ENCODE data around the gene DUSP15.

DUSP15 gene

DNA sequence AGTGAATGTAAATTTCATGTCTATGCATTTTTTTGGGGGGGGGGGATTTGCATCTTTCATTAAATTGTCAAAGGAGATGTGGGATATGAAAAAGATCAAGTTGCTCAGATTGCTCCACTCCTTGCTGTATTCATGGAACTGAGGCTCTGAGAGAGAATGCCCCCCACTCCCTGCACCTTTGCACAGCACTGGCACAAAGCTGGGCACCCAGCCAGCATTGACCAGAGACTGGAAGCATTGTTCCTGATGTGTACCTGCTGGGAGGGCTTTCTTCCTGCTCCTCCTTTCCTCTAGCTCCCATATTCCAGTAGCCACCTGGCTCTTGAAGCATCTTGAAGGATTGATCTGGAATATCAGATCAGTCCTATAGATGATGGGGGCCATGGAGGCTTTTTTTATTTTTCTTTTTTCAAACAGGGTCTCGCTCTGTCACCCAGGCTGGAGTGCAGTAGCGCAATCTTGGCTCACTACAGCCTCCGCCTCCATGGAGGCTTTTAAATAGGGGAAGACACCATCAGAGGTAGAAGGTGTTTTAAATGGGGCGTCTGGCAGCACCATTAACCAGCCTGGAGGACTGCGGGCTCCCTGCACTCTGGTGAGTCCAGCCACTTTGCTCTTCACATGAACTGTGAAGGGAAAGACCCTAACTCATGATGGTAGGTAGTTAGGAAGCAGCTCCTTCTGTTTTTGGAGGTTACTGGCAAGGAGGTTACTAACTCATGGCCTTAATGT is 10.9 kb downstream of the DUSP15 start:
- no peak for DNase-seq

DNA sequence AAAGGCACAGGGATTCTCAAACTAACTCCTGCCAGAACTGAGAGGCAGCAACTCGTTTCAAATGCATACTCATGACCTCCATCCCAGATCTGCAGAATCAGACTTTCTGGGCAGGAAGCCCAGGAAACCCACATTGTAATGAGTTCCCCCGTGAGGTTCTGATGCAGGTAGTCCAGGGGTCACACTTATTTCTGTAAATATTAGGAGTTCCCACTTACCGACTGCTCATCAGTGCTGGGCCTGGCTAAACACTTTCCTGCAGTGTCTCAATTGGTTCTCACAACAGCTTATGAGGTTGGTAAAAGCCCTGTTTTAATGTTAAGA is 11.6 kb downstream of the DUSP15 start:
- no peak for DNase-seq

DNA sequence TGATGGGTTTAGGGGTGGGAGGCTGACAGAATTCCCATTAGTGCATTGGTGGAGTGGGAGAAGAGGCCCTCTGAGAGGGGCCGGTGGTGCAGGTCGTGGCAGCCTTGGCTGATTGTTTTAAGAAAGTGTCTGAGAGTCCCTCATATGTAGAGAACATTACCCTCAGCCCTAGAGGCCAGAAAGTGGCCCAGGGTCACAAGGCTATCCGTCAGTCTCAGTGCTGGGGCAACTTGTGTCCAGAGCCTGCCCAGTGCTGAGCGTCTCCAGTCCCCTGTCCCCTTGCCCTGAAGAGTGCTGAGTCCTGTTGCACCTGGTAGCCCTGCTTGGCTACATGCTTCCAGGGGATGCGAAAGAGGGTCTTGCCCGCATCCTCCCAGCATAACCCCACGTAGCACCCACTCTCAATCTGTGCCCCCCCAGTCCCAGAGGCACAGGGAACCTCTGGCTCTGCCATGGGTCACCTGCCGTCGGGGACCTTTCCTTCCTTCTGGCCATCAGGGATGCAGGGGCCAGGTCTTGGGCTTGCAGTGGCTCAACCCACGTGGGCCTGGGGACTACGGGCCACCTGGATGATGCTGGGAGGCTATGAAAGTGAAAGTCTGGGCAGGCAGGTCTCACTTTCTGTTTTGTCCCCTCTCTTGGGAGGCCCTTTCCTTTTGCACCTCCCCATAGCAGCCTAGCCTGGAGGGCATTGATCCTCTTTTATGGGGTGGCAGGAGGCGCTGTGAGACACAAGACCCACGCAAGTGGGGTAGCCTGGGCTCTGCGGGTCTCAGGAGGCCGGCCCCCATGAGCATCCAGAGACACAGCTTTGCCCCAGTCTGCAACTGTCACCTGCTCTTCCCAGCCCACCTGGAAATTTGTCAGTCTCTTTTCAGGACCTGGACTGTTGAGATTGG is 12.2 kb downstream of the DUSP15 start:
- DNase-seq: no peak

DNA sequence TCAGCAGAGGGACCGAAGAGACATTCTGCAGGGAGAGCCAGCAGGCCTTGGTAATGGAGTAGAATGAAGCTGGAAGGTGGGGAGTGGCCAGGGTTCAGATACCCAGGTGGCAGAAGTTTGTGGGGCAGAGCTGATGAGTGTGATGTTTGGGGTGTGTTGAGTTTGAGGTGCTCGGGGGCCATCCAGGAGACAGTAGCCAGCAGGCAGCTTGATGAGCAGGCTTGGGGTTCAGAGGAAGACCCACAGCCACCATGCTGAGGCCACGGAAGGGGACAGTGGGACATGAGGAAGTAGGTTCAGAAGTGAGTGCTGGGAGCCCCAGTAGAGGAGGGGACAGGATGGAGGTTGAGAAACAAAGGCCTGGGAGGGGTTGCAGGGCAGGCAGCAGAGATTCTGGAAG is 13.8 kb downstream of the DUSP15 start:
- no peak for DNase-seq

DNA sequence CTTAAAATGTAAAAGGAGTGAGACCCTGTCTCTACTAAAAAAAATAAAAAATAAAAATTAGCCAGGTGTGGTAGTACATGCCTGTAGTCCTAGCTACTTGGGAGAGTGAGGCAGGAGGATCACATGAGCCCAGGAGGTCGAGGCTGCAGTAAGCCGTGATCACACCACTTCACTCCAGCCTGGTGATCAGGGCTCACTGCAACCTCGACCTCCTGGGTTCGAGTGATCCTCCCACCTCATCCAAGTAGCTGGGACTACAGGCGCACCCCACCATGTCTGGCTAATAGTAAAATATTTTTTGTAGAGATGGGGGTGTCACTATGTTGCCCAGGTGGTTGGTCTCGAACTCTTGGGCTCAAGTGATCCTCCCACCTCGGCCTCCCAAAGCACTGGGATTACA is 16.8 kb downstream of the DUSP15 start:
- no peak for DNase-seq

DNA sequence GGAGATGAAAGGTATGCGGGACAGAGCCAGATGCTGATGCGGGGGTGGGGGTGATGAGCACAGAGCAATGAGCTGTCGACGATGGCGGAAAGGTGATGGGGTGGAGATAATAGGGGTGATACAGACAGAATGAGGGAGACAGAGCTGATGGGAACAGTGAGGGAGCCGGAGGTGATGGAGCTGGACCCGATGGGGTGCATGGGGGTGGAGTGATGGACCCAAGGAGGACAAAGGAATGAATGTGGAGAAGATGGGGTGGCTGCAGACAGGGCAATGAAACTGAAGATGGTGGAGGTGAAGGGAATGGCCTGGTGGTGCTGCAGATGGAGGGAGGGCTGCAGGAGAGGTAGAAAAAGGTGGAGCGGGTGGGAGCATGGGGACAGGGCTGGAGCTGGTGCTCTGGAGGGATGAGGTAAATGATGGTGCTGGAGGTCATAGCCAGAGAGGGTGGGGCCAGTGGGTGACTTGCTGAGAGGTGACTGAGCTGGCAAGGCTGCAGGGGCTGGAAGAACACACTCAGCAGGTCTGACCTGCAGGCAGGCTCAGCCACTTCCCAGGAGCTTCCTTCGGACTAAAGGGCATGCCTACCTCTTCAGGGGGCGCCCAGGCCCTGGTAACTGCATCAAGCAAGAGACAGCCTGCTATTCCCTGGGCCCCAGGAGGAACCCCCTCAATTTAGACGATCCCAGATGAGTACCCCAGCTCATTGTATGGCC is 18.9 kb downstream of the DUSP15 start:
- DNase-seq: peak; percentile 32

DNA sequence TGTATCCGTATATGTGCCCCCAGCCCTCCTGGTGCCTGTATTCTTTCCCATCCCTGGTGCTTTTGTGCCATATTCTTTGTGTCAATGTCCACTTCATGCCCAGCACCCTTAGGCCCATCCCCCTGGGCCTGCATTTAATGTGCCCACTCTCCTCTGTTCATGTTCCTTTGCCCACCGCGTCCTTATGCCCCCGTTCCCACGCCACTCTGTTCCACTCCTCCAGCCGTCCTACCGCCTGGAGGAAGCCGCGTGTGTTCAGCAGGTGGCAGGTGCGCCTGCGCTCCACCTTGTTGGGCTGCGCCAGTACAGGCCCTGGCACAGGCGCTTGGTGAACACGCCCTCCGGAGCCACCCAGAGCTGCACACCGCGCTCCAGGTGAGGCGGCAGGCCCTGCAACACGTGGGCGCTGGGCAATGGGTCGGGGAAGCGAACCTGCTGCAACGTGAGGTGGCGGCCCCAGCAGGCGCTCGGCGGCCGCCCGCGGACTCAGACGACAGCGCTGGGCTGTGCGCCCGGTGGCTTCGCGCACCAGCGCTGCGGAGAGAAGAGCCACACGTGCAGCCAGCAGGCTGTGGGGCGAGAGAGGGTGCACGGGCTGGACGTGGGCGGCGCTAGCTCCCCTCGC is 20.9 kb downstream of the DUSP15 start:
- DNase-seq: peak; percentile 93

DNA sequence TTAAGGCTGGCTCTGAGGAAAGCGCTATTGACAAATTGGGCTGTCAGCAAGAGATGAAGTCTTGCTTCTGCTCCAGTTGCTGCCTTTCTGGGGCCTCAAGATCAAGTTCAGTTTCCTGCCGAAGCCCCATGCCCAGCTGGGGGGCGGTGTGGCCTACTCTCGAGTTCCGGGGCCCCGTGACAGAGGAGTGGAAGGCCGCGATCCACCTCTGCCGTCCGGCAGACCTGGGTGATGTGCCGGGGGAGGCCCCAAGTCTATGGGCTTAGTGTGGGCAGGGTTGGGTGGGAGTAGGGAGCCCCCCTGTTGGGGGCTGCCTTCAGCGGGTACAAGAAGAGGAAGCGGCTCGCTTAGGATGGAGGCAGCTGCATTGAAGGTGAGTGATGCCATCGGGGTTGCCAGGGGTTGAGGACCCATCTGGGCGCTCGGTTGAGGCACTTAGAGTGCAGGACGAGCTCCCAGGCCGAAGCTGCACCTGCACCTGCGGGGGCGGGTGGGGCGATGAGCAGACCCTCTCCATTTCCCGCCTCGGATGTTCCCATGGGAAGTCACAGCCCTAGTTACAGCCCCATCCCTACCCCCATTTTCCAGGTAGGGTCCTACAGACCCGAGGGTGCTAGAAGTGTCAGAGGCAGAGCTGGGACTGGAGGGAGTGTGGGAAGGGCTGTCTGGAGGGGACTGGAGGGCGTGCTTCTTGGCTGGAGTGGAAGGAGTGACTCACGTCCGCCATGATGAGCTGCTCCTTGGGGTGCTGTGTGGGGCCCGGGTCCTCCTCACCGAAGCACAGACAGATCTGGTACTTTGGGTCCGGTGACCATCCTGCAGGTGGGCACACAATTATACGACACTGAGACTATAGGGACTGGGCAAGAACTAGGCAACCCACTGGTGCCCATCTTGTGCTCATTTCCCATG is 22.0 kb downstream of the DUSP15 start:
- no peak for DNase-seq

DNA sequence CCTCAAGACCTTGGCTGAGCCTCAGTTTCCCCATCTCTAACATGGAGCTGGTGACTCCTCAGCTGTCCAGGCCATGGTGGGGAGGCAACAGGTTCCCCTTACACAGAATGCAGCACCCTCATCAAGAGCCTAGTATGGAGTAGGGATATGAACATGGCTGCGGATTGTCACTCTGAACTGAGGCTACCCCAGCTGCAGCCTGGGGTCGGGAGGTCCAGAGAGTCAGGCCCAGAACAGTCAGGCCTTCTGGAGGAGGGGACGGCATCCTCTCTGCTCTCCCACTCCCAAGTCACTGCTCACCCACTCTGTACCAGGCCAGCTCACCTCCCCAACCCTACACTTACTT is 23.6 kb downstream of the DUSP15 start:
- DNase-seq: no peak

DNA sequence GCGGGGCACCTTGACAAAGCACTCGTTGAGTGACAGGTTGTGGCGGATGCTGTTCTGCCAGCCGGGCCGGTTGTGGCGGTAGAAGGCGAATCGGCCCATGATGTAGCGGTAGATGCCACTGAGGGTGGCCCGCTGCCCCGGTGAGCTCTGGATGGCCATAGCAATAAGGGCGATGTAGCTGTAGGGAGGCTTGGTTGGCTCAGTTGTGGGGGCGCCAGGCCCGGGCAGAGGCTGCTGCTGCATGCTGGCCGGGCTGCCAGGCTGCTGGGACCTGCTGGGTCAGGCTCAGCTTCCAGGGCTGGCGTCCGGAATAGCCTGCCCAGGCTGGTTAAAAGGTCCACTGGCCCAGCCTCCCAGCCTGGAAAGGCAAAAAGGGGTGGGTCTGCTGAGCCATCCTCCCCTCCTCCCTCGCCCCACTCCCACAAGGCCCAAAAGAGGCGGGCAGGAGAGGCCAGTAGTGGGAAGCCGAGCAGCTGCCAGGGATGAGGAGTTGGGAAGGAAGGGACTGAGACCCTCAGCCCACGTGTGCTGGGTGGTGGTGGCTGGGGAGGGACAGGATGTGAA is 24.9 kb downstream of the DUSP15 start, which contains the start of gene FOXS1:
Gene FOXS1, minus strand, starts transcription at position 305 of the 564 bp plus-strand sequence. Its CDS starts 62 bp downstream, at position 243.
- DNase-seq: no peak

DNA sequence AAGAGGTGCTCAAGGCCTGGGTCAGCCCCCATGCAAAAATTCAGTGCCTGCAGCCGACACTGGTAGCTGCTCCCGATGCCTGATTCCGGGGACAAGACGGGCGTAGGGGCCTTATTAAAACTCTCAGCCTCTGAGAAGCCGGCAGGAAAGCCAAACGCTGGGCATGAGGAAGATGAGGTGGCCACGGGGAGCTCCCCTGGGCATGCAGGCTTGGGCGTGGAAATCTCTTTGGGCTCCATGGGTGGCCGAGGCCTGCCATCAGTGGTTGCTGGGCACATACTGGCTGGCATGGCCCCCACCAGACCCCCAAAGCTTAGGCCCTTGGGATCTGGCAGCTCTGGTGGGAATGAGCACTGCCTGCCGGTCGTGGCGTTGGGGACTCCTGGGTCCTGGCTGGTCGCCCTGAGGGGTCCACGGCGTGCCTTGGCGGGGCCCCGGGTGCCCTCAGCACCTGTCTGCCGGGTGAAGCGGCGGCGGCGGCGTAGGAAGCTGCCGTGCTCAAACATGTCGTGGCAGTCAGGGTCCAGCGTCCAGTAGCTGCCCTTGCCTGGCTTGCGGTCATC is 25.5 kb downstream of the DUSP15 start:
- DNase-seq: no peak

DNA sequence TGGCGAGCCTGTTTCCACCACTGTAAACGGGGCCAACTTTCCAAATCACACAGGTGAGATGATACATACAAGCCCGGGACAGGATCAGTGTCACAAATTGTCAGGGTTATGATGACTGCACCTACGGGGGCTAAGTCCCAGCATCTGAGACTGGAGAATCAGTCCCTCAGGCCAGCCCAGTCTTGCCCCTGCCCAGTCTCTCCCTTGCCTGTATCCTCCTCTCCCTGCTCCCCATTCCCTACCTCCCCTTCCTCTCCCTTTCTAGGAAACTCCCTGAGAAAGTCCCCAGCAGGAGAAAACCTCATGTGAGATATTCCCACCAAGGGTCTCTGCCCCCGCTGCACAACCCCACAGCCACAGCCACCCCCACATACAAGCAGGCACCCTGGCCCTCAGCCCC is 26.4 kb downstream of the DUSP15 start:
- DNase-seq: no peak

DNA sequence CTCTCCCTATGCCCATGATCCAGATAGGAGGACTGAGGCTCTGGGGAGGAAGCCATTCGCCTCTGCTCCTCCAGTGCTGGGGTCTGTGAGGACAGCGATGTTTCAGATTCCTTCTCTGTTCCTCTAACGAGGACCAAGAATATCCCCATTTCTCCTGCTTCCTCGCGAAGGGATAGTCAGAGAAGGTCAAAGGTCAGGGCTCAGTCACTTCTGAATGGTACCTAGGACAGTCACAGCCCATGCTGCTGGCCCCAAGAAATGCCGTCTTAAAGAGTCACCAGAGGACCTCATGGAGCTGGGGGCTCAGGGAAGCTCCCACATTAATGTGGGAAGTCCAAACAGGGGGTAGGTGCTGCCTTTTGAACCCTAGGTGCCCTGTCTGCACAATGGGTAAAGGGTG is 27.0 kb downstream of the DUSP15 start:
- DNase-seq: no peak

DNA sequence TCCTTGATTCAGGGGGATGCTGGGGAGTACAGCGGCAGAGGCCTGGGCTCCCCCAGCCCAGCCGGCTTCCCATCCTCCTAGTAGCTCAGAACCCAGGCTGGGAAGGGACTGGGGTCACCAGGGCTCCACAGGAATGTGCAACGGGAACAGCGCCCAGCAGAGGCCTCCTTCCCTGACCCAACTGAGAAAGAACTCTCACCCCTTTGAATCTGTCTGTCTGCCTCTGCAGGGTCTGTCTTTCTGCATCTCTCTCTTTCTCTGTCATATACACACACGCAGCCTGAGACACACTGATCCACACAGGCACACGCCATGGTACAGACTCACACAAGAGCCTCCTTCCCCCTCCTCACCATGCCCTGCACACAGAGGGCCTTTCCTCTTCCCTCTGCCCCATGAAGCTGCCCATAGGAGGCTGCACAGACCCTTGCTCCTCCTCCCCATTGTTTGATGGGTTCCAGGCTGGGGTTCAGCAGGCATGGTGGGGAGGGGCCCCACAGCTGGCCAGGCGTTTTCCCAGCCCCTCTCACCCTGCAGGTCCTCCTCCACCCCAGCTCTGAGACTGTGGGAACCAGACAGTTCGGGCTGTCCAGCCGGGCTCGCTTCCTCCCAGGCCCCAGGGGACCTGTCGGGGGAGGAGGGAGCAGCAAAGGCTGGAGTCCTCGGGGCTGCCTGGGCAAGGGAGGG is 27.7 kb downstream of the DUSP15 start:
- no peak for DNase-seq

DNA sequence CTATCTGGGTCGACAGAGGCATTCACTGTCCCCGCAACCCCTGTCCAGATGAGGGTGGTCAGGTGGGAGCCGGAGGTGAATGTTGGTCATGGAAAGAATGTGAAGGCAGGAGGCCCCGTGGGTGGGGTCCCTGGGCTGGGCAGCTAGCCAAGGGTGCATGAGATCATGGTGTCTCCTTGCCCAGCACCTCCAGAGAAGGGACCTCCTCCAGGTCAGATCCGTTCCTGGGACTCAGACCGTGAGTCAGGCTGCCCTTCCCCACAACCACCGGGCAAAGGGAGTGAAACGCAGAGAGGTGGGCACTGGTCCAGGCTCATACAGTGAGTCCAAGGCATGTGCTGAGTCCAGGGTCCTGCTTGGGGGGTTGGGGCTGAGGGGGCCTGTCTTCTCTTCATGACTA is 28.4 kb downstream of the DUSP15 start:
- no peak for DNase-seq

DNA sequence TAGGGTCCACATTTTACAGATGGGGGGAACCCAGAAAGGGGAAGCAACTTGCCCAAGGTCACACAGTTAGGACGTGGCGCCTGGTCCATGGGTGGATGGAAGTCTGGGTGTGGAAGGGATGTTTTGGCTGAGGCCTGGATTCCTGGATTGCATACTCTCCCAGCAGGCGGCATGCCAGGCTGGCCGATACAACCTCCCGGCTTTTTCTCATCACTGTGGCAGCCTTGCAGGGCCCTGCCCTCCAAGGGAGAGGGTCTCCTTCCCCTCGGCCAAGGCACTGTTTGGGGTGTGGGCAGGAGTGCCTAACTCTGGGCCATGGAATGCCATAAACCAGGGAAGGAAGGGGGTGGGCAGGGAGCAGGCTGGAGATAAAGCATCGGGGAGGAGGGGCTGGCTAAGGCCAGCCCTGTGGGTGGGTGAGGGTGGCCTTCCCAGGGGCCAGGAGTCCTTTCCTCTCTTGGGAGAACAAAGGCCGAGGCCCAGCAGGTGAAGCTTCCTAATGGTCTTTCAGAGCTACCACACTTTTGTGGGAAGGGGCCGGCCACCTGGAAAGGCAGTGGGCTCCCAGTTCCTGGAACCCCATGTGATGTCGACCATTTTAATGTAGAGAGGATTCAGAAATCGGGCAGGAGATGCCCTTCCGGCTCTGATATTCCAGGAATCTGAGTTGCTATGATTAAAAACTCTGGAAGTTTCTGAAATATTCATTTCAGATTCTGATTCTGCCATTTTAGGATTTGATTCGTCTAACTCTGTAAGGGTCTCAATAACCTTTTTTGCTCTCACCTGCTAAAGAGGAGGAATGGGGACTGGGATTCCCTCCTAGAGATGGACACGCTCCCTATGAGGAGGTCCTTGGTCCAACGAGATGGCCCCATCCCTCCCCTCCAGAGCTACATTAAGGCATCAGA is 29.2 kb downstream of the DUSP15 start:
- no peak for DNase-seq

DNA sequence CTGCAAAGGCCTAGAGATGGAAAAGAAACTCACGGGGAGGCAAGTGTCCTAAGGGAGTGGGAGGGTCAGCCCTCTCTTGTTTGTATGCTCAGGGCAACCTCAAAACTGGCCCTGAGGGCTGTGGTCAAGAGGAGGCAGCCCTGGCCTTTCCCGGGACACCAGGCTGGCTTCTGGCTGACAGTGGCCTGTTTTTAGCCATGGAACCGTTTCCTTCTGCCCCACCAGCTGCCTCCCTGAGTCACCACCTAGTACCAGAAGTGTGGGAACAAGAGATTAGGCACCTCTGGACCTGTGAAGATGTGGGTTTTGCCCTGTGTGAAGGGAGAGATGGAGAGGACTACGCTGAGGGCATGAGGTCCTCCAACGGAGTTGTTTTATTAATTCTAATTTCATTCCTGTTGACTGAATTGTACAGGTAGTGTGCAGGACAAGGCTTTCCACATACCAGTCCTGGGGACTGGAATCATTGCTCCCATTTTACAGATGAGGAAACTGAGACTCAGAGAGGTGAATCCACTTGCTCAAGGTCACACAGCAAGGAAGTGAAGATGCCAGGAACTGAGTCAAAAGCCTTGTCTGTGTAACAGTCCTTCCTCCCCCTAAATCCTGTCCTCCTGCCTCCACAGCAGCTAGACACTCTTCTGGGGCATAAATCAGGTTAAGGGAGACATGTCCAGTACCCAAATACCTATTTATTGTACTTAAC is 30.4 kb downstream of the DUSP15 start:
- DNase-seq: no peak

DNA sequence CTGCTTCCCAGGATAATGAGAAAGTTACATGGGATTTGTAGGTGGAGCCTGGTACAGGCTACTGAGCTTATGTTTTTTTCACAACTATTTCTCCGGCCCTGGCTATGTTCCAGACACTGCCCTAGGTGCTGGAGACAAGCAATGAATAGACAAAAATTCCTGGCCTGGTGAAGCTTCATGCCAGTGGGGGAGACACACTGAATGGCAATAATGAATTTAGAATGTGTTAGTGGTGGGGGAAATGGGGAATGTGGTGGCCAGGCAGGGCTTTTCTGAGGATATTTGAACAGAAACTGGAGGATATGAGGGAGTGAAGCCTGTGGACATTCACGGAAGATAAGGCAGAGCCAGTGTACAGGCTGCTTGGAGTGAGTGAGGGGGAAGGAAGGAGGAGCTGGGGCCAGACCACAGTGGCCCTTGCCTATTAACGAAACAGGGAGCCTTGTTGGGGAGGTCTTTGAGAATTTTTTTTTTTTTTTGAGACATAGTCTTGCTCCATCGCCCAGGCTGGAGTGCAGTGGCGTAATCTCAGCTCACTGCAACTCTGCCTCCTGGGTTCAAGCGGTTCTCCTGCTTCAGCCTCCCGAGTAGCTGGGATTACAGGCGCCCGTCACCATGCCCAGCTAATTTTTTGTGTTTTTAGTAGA is 31.6 kb downstream of the DUSP15 start:
- no peak for DNase-seq
